Measurements from ENCODE around the gene TSPAN2.

DNA sequence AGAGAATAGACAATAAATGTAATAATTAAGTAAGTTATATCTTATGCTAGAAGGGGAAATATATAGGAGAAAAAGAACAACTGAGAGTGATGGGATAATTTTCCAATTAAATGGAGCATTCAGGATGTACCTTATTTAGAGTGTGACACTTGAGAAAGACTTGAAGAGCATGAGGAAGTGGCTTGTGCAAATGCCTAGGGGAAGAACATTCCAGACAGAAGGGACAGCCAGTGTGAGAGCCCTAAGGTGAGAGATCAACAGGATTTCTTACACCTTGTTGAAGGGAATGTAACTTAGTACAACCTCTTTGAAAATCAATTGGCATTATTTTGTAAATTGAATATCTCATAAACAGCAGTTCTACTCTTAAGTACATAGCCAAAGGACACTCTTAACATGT, 28.8 kb upstream of the TSPAN2 start:
- TF ChIP-seq, protein P1, sequence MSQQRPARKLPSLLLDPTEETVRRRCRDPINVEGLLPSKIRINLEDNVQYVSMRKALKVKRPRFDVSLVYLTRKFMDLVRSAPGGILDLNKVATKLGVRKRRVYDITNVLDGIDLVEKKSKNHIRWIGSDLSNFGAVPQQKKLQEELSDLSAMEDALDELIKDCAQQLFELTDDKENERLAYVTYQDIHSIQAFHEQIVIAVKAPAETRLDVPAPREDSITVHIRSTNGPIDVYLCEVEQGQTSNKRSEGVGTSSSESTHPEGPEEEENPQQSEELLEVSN (IDR thresholded peaks at IDR 0.05; ENCODE audit: borderline replicate concordance, low read depth): no peak
- TF ChIP-seq JUN (IDR thresholded peaks at IDR 0.05): no peak
- no peak for TF ChIP-seq EP300 (IDR thresholded peaks at IDR 0.05)
- TF ChIP-seq, protein P2, sequence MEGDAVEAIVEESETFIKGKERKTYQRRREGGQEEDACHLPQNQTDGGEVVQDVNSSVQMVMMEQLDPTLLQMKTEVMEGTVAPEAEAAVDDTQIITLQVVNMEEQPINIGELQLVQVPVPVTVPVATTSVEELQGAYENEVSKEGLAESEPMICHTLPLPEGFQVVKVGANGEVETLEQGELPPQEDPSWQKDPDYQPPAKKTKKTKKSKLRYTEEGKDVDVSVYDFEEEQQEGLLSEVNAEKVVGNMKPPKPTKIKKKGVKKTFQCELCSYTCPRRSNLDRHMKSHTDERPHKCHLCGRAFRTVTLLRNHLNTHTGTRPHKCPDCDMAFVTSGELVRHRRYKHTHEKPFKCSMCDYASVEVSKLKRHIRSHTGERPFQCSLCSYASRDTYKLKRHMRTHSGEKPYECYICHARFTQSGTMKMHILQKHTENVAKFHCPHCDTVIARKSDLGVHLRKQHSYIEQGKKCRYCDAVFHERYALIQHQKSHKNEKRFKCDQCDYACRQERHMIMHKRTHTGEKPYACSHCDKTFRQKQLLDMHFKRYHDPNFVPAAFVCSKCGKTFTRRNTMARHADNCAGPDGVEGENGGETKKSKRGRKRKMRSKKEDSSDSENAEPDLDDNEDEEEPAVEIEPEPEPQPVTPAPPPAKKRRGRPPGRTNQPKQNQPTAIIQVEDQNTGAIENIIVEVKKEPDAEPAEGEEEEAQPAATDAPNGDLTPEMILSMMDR (IDR thresholded peaks at IDR 0.05): no peak
- TF ChIP-seq POLR2A (IDR thresholded peaks at IDR 0.05; ENCODE audit: low read length): no peak
- TF ChIP-seq, protein P3, sequence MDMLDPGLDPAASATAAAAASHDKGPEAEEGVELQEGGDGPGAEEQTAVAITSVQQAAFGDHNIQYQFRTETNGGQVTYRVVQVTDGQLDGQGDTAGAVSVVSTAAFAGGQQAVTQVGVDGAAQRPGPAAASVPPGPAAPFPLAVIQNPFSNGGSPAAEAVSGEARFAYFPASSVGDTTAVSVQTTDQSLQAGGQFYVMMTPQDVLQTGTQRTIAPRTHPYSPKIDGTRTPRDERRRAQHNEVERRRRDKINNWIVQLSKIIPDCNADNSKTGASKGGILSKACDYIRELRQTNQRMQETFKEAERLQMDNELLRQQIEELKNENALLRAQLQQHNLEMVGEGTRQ (IDR thresholded peaks at IDR 0.05): no peak
- no peak for TF ChIP-seq KDM1A (IDR thresholded peaks at IDR 0.05; ENCODE audit: low read depth)
- TF ChIP-seq POLR2AphosphoS2 (conservative IDR thresholded peaks at IDR 0.05; ENCODE audit: low read length): no peak
- TF ChIP-seq RCOR1 (IDR thresholded peaks at IDR 0.05; ENCODE audit: low read depth, low read length): no peak
- TF ChIP-seq SMC3 (IDR thresholded peaks at IDR 0.05): no peak
- TF ChIP-seq, protein P4, sequence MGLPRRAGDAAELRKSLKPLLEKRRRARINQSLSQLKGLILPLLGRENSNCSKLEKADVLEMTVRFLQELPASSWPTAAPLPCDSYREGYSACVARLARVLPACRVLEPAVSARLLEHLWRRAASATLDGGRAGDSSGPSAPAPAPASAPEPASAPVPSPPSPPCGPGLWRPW (IDR thresholded peaks at IDR 0.05): no peak
- TF ChIP-seq RARB (CRISPR knock-in tag; IDR thresholded peaks at IDR 0.05): no peak
- no peak for TF ChIP-seq MYC (IDR thresholded peaks at IDR 0.05; ENCODE audit: borderline replicate concordance, low read length)
